HepG2 (cell line): Measurements from ENCODE around the gene ANKRD29. TPM values are rescaled to one million over a fixed set of nuclear protein-coding genes. Genes with fewer than 3 reads are reported as not detected.

Source experiments
- CREM ChIP-seq, 2 experiments: sonication (generic) in 1 of 2; formaldehyde crosslinking in 1 of 2; IDR thresholded peaks; 2 replicates each; pipeline versions ENCODE4 v1.4.0 to v1.6.1; 2016 to 2020; ENCODE audit warnings: antibody characterized with exemption in 1 of 2, mild to moderate bottlenecking in 1 of 2, missing genetic modification reagents in 1 of 2
- FOSL1 ChIP-seq: sonication (generic); formaldehyde crosslinking; IDR thresholded peaks from 2 replicates; pipeline ENCODE4 v1.9.0; 2021; ENCODE audit warnings: missing genetic modification reagents, borderline replicate concordance
- GATA4 ChIP-seq: sonication (generic); IDR thresholded peaks from 2 replicates; pipeline ENCODE4 v1.6.1; 2016; ENCODE audit warnings: antibody characterized with exemption, low read depth, borderline replicate concordance
- GMEB2 ChIP-seq: IDR thresholded peaks from 2 replicates; pipeline ENCODE4 v1.6.1; 2016; ENCODE audit warnings: missing biosample characterization, missing genetic modification reagents, low read depth
- HDAC2 ChIP-seq: sonication (generic); formaldehyde crosslinking; IDR thresholded peaks from 2 replicates; pipeline ENCODE4 v1.4.0; 2020; ENCODE audit warnings: missing genetic modification reagents
- MBD4 ChIP-seq: IDR thresholded peaks from 2 replicates; pipeline ENCODE4 v1.6.1; 2012; ENCODE audit warnings: low read length, inconsistent platforms, borderline replicate concordance
- MLLT10 ChIP-seq: sonication (generic); formaldehyde crosslinking; IDR thresholded peaks from 2 replicates; pipeline ENCODE4 v1.4.0; 2020; ENCODE audit warnings: missing genetic modification reagents
- RARA ChIP-seq: IDR thresholded peaks from 2 replicates; pipeline ENCODE4 v1.6.1; 2016; ENCODE audit warnings: missing genetic modification reagents, missing compliant biosample characterization
- RFXAP ChIP-seq: sonication (generic); formaldehyde crosslinking; IDR thresholded peaks from 2 replicates; pipeline ENCODE4 v1.4.0; 2020; ENCODE audit warnings: missing genetic modification reagents, borderline replicate concordance
- RXRB ChIP-seq: IDR thresholded peaks from 2 replicates; pipeline ENCODE4 v1.6.1; 2016; ENCODE audit warnings: borderline replicate concordance, missing genetic modification reagents, missing compliant biosample characterization
- SIN3A ChIP-seq: IDR thresholded peaks from 2 replicates; pipeline ENCODE4 v1.6.1; 2011; ENCODE audit warnings: low read depth, mild to moderate bottlenecking, control low read depth, low read length, borderline replicate concordance
- THYN1 ChIP-seq: sonication (generic); formaldehyde crosslinking; IDR thresholded peaks from 2 replicates; pipeline ENCODE4 v1.8.1; 2023; ENCODE audit warnings: low read depth, mild to moderate bottlenecking, moderate library complexity, missing genetic modification reagents, borderline replicate concordance
- ZHX2 ChIP-seq, 2 experiments: sonication (generic) in 1 of 2; formaldehyde crosslinking in 1 of 2; IDR thresholded peaks; 2 replicates each; pipeline versions ENCODE4 v1.6.1 to v1.9.0; 2014 to 2022; ENCODE audit warnings: antibody characterized with exemption in 1 of 2, borderline replicate concordance in 1 of 2, inconsistent platforms in 1 of 2, low read depth in 1 of 2, missing genetic modification reagents in 1 of 2
- ZNF34 ChIP-seq: sonication (generic); formaldehyde crosslinking; IDR thresholded peaks from 2 replicates; pipeline ENCODE4 v1.4.0; 2020; ENCODE audit warnings: mild to moderate bottlenecking, missing genetic modification reagents, borderline replicate concordance
- ZNF460 ChIP-seq: sonication (generic); formaldehyde crosslinking; IDR thresholded peaks from 2 replicates; pipeline ENCODE4 v1.5.1; 2020; ENCODE audit warnings: missing genetic modification reagents, mild to moderate bottlenecking, borderline replicate concordance
- ZNF496 ChIP-seq: sonication (generic); formaldehyde crosslinking; IDR thresholded peaks from 2 replicates; pipeline ENCODE4 v1.8.1; 2023; ENCODE audit warnings: mild to moderate bottlenecking, moderate library complexity, missing genetic modification reagents; ENCODE audit not compliant: insufficient replicate concordance
- ZNF570 ChIP-seq: sonication (generic); formaldehyde crosslinking; IDR thresholded peaks from 2 replicates; pipeline ENCODE4 v1.4.0; 2020; ENCODE audit warnings: mild to moderate bottlenecking, missing genetic modification reagents, borderline replicate concordance
- ZZZ3 ChIP-seq: sonication (generic); formaldehyde crosslinking; IDR thresholded peaks from 2 replicates; pipeline ENCODE4 v1.4.0; 2020; ENCODE audit warnings: missing genetic modification reagents, mild to moderate bottlenecking, borderline replicate concordance
- polyA plus RNA-seq, 8 experiments: library from polyadenylated mRNA; depleted of rRNA in 3 of 8; stranded (reverse) in 7 of 8; unstranded in 1 of 8; fragments of >200 nt; fragmentation: Illumina TruSeq in 4 of 8; extraction: Trizol in 4 of 8; gene quantifications; 2 replicates each; pipeline versions ENCODE4 v1.2.1 to v1.2.3, GENCODE V29; 2011 to 2016; ENCODE audit warnings: low read depth in 4 of 8, missing spikeins in 1 of 8, mixed read lengths in 1 of 8; ENCODE audit not compliant: insufficient read depth in 1 of 8
- total RNA-seq, 5 experiments: library from RNA; depleted of rRNA; stranded (reverse); fragments of >200 nt; fragmentation: Illumina TruSeq; extraction: Trizol; gene quantifications; 2 replicates each; pipeline ENCODE4 v1.2.3, GENCODE V29; 2016; ENCODE audit warnings: low read depth in 1 of 5
- TF ChIP-seq, protein P1 (sequence below): sonication (generic); formaldehyde crosslinking; IDR thresholded peaks from 2 replicates; pipeline ENCODE4 v1.5.0; 2020; ENCODE audit warnings: mild to moderate bottlenecking, missing genetic modification reagents

ANKRD29 gene
- total and polyA plus RNA-seq, 2 of the 13 experiments (the other 11 are each of a cell fraction or from before 2014, with no cell fraction given), result not detected

DNA sequence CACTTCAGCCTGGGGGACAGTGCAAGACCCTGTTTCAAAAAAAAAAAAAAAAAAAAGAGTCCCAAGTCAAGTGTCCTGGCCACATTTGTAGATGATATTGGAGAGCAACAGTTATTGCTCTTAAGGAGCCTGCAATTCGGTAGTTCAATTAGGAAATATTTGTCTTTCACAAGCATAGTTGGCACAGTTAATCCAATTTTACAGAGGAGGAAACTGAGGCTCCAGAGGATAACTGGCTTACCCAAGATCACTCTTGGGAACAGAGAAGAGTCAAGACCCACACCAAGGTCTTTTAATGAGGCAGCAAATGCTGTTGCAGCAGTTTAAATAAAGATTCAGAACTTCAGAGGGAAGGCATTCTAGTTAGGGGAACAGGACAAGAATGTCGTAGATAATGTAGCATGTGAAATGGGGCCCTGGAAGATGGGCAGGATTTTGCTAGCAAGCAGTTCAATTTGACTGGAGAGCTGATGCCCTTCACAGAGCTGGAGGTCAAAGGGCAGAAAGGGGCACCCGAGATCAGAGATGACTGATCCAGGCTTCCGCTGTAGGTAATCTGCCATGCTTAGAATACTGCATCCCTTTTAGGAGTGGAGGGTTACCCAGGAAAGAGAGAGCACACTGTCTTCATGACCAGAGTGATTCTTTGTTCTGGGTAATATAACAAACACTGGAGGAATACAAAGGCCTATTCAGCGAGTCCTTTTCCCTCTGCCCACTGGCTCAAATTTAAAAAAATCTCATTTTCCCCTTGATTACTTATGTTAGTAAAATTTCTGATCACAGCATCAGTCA lies 79.4 kb downstream of the ANKRD29 start (continued):
- TF ChIP-seq GMEB2 (CRISPR knock-in tag) (no peak), CREM (IDR thresholded peaks at IDR 0.05) (0 out of 2 replicates have a peak, but pooled peaks have one; percentile 23), CREM (CRISPR knock-in tag; IDR thresholded peaks at IDR 0.05) (no peak), ZNF570 (CRISPR knock-in tag) (no peak), ZZZ3 (CRISPR knock-in tag) (no peak), MBD4 (no peak), ZHX2 (IDR thresholded peaks at IDR 0.05; ENCODE audit: low read depth) (no peak), ZHX2 (CRISPR knock-in tag; IDR thresholded peaks at IDR 0.05; ENCODE audit: borderline replicate concordance) (no peak), MLLT10 (no peak), THYN1 (CRISPR knock-in tag) (no peak), ZNF34 (CRISPR knock-in tag) (no peak), RFXAP (no peak), GATA4 (no peak), SIN3A (no peak), FOSL1 (CRISPR knock-in tag) (no peak), ZNF460 (CRISPR knock-in tag) (no peak), ZNF496 (CRISPR knock-in tag) (no peak), HDAC2 (peak; percentile 46; the same call in 1 of the 2 replicates), RXRB (CRISPR knock-in tag) (peak; percentile 68; the same call in 1 of the 2 replicates), RARA (CRISPR knock-in tag) (0 out of 2 replicates have a peak, but pooled peaks have one; percentile 54)
- TF ChIP-seq, protein P1, sequence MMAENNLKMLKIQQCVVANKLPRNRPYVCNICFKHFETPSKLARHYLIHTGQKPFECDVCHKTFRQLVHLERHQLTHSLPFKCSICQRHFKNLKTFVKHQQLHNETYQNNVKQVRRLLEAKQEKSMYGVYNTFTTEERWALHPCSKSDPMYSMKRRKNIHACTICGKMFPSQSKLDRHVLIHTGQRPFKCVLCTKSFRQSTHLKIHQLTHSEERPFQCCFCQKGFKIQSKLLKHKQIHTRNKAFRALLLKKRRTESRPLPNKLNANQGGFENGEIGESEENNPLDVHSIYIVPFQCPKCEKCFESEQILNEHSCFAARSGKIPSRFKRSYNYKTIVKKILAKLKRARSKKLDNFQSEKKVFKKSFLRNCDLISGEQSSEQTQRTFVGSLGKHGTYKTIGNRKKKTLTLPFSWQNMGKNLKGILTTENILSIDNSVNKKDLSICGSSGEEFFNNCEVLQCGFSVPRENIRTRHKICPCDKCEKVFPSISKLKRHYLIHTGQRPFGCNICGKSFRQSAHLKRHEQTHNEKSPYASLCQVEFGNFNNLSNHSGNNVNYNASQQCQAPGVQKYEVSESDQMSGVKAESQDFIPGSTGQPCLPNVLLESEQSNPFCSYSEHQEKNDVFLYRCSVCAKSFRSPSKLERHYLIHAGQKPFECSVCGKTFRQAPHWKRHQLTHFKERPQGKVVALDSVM (CRISPR knock-in tag), result no peak
